GM19023 (cell line): ENCODE results near the gene ATXN1.
"Not testable (repeated sequence)": the region's sequence is repeated elsewhere in the genome, so short reads cannot be mapped to it uniquely, and the experiment has no call there.

ENCODE experiments used
- ATAC-seq: cut with Tn5 transposase; IDR thresholded peaks from one replicate; pipeline ENCODE4 v1.9.1; 2021; ENCODE audit warnings: mild to moderate bottlenecking, moderate library complexity; ENCODE audit not compliant: unreplicated experiment

The ATXN1 gene

GRCh38 chr6:16470502-16471221 is 290.6 kb downstream of the ATXN1 start:
- no peak for ATAC-seq

GRCh38 chr6:16468991-16469615 is 292.2 kb downstream of the ATXN1 start:
- ATAC-seq: no peak

- ATAC-seq: no peak
Observed at GRCh38 chr6:16466800-16467553, 294.3 kb downstream of the ATXN1 start.

- no peak for ATAC-seq
Observed at GRCh38 chr6:16464045-16464444, 297.2 kb downstream of the ATXN1 start.

- ATAC-seq: not testable (repeated sequence)
Observed at GRCh38 chr6:16463246-16463645, 298.0 kb downstream of the ATXN1 start.

- no peak for ATAC-seq
Observed at GRCh38 chr6:16461491-16461890, 299.8 kb downstream of the ATXN1 start.

GRCh38 chr6:16459472-16459871 is 301.8 kb downstream of the ATXN1 start:
- not testable (repeated sequence) for ATAC-seq

GRCh38 chr6:16452348-16452747 is 308.9 kb downstream of the ATXN1 start:
- ATAC-seq: no peak

- ATAC-seq: no peak
Observed at GRCh38 chr6:16450821-16451220, 310.4 kb downstream of the ATXN1 start.

GRCh38 chr6:16450285-16450684 is 311.0 kb downstream of the ATXN1 start:
- no peak for ATAC-seq

GRCh38 chr6:16446273-16446672 is 315.0 kb downstream of the ATXN1 start:
- no peak for ATAC-seq

- ATAC-seq: no peak
Observed at GRCh38 chr6:16442031-16442430, 319.2 kb downstream of the ATXN1 start.

GRCh38 chr6:16441262-16441661 is 320.0 kb downstream of the ATXN1 start:
- no peak for ATAC-seq

- no peak for ATAC-seq
Observed at GRCh38 chr6:16440636-16441212, 320.5 kb downstream of the ATXN1 start.

- ATAC-seq: no peak
Observed at GRCh38 chr6:16438718-16439591, 322.3 kb downstream of the ATXN1 start.

GRCh38 chr6:16437984-16438383 is 323.3 kb downstream of the ATXN1 start:
- ATAC-seq: no peak

- ATAC-seq: no peak
Observed at GRCh38 chr6:16437095-16437494, 324.2 kb downstream of the ATXN1 start.

- ATAC-seq: no peak
Observed at GRCh38 chr6:16436550-16436949, 324.7 kb downstream of the ATXN1 start.

- no peak for ATAC-seq
Observed at GRCh38 chr6:16434885-16435284, 326.4 kb downstream of the ATXN1 start.

GRCh38 chr6:16433338-16433890 is 327.8 kb downstream of the ATXN1 start:
- ATAC-seq: no peak
